Measurements from ENCODE around the gene SFXN5. TPM values are rescaled to one million over a fixed set of nuclear protein-coding genes. Genes with fewer than 3 reads are reported as not detected.
A peak's percentile ranks its signal among the peaks of the same experiment; 100 is the strongest.

Gene SFXN5
- total RNA-seq, 1 donor from 2014 or later = 9.3 TPM

DNA sequence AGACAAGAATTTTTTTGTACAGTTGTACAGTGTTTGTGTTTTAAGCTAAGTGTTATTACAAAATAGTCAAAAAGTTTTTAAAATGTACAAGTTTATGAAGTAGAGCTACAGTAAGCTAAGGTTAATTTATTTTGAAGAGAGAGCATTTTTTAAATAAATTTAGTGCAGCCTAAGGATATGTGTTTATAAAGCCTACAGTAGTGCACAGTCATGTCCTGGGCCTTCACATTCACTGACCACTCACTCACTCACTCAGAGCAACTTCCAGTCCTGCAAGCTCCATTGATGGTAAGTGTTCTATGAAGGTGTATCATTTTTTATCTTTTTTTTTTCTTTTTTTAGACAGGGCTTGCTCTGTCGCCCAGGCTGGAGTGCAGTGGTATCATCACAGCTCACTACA lies 44.2 kb downstream of the SFXN5 start:
- no peaks in the 10 kb centered on the region for H3K27me3 ChIP-seq
- peaks cover 0 to 2% of the 10 kb centered on the region in 2 donors for H3K4me1 ChIP-seq
- H3K9me3 ChIP-seq = no peaks in the 10 kb centered on the region
- H3K4me3 ChIP-seq = no peak overlapping the region
- TF ChIP-seq, protein P1, sequence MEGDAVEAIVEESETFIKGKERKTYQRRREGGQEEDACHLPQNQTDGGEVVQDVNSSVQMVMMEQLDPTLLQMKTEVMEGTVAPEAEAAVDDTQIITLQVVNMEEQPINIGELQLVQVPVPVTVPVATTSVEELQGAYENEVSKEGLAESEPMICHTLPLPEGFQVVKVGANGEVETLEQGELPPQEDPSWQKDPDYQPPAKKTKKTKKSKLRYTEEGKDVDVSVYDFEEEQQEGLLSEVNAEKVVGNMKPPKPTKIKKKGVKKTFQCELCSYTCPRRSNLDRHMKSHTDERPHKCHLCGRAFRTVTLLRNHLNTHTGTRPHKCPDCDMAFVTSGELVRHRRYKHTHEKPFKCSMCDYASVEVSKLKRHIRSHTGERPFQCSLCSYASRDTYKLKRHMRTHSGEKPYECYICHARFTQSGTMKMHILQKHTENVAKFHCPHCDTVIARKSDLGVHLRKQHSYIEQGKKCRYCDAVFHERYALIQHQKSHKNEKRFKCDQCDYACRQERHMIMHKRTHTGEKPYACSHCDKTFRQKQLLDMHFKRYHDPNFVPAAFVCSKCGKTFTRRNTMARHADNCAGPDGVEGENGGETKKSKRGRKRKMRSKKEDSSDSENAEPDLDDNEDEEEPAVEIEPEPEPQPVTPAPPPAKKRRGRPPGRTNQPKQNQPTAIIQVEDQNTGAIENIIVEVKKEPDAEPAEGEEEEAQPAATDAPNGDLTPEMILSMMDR (IDR thresholded peaks at IDR 0.05) = no peak
- no peak for DNase-seq (ENCODE audit: low spot score in 2 of 2)
- H3K36me3 ChIP-seq = no peaks in the 10 kb centered on the region
- no peak overlapping the region for H3K27ac ChIP-seq
- intact Hi-C loops (cut with DNase I) = no loop called here

DNA sequence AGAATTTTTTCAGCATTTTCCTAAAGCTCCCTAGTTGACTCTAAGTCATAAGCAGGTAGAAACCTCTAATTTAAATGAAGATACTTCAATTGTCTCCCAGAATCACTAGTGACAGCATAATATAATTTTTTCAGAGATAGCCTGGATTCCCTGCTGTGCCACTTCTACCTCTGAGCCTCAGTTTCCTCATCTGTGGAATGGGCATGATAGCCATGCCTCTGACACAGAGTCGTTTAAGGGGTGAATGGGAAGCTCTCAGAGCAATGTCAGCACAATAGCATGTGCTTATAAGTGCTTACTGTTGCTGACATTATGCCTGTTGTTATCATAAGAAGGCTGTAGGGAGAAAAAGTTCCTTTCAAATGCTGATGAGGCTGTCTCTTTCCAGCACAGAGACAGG lies 48.0 kb downstream of the SFXN5 start:
- H3K27me3 ChIP-seq = no peaks in the 10 kb centered on the region
- H3K36me3 ChIP-seq = no peaks in the 10 kb centered on the region
- intact Hi-C loops (cut with DNase I) = no loop called here
- TF ChIP-seq, protein P1 (IDR thresholded peaks at IDR 0.05) = no peak
- H3K27ac ChIP-seq = no peak overlapping the region
- DNase-seq (ENCODE audit: low spot score in 2 of 2) = no peak
- H3K4me1 ChIP-seq = peaks cover 0 to 18% of the 10 kb centered on the region in 2 donors
- H3K9me3 ChIP-seq = no peaks in the 10 kb centered on the region
- no peak overlapping the region for H3K4me3 ChIP-seq

DNA sequence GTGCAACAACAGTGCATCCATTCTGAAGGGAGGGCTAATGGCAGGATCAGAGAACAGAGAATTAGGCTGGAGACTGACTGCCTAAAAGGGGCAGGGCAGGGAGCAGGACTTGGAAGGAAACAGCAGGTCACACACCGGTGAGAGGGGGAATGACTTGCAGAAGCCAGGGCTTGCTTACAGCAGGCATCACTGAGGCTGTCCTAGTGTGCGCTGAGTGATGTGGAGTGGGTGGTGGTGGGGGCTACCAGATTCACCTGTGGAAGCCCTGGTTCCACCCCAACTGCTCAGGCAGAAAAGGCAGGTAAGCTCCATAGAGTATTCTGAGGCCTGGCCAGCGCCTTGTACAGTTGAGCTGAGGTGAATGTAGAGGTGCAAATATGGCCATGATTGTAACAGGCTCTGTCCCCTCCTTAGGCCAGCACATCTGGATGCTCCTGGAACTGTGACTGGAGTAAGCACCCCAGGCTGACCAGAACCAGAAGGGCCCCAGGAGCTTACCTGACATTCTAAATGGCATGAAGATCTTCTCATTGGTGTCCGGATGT lies 49.4 kb downstream of the SFXN5 start:
- DNase-seq (ENCODE audit: low spot score in 2 of 2) = no peak
- no peak overlapping the region for H3K27ac ChIP-seq
- no peaks in the 10 kb centered on the region for H3K36me3 ChIP-seq
- H3K9me3 ChIP-seq = no peaks in the 10 kb centered on the region
- H3K4me1 ChIP-seq = peaks cover 0 to 17% of the 10 kb centered on the region in 2 donors
- intact Hi-C loops (cut with DNase I) = no loop called here
- no peaks in the 10 kb centered on the region for H3K27me3 ChIP-seq
- no peak overlapping the region for H3K4me3 ChIP-seq
- TF ChIP-seq, protein P1 (IDR thresholded peaks at IDR 0.05) = no peak

DNA sequence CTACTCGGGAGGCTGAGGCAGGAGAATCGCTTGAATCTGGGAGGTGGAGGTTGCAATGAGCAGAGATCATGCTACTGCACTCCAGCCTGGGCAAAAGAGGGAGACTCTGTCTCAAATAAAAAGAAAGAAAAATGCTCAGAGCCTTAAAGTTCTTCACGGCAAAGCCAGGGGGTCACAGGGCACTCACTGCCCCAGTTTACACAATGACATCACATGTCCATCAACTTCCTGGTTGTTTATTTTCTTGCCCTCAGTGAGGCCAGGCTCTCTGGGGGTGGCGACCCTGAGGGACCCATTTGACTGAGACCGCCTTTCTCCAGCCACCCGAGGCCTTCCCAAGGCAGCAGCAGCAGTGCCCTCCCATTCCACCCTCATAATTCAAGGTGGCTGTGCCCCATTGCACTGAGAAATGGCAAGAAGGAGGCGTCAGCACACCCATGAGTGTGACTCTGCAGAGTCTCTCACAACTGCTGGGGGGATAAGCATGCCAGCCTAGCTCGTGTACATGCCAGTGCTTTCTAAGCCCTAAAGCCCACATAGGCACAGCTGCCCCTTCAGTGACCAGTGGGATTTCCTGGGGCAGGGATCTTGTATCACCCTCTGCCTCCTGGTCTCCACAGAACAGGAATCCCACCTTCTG lies 50.0 kb downstream of the SFXN5 start:
- Histone ChIP-seq H3K9me3 (no peaks in the 10 kb centered on the region), H3K27me3 (no peaks in the 10 kb centered on the region), H3K27ac (peak overlapping the region in 1 of 2 donors; percentile 66), H3K4me3 (no peak overlapping the region), H3K4me1 (peaks cover 0 to 17% of the 10 kb centered on the region in 2 donors), H3K36me3 (no peaks in the 10 kb centered on the region)
- DNase-seq (ENCODE audit: low spot score in 2 of 2) = no peak
- TF ChIP-seq, protein P1 (IDR thresholded peaks at IDR 0.05) = no peak
- intact Hi-C loops (cut with DNase I) = no loop called here

DNA sequence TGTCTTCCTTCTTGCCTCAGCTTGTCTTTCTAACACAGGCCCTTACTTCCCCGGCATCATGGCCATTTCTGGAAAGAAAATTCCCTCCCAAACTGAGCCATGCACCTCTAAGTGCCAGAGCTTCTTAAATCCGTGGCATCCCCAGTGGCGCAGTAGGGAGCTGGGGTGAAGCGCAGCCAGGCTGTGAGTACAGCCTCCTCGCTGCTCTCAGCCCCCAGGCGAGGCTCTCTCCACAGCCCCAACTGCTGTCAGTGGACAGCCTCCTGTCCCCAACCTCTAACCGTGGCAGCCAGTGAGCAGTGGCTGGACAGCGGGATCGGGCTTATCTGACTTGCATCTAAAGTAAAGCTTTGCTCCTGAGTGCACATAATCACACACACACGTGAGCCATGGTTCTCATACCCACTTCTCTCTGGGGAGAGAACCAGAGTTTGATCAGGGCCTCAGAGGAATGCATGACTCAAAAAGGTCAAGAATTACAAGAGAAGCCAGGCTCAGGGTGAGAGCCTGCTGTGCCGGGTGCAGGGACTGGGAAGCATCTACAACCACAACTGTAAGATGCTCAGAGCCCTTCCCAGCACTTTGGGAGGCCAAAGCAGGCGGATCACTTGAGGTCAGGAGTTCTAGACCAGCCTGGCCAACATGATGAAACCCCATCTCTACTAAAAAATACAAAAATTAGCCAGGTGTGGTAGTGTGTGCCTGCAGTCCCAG lies 50.7 kb downstream of the SFXN5 start:
- DNase-seq (ENCODE audit: low spot score in 2 of 2) = no peak
- TF ChIP-seq, protein P1 (IDR thresholded peaks at IDR 0.05) = no peak
- Histone ChIP-seq H3K27ac (peak overlapping the region in 1 of 2 donors; percentile 66), H3K36me3 (no peaks in the 10 kb centered on the region), H3K4me1 (peaks cover 0 to 17% of the 10 kb centered on the region in 2 donors), H3K9me3 (no peaks in the 10 kb centered on the region), H3K4me3 (no peak overlapping the region), H3K27me3 (no peaks in the 10 kb centered on the region)
- intact Hi-C loops (cut with DNase I) = no loop called here
